H9 (cell line): ENCODE data around the gene UST. TPM values are rescaled to one million over a fixed set of nuclear protein-coding genes. Genes with fewer than 3 reads are reported as not detected.

Experiments used
- DNase-seq: peaks from one replicate; pipeline ENCODE4 v3.0.0-alpha.2; 2017
- H2AFZ ChIP-seq: one replicate; pipeline ENCODE4 v1.6.1; 2013; ENCODE audit warnings: mild to moderate bottlenecking, low read length, control low read depth, moderate library complexity
- H2AK5ac ChIP-seq: 2 replicates; pipeline ENCODE4 v1.6.1; 2013; ENCODE audit warnings: low read length, control low read depth, mixed read lengths; ENCODE audit not compliant: insufficient read length
- H2BK120ac ChIP-seq: one replicate; pipeline ENCODE4 v1.6.1; 2013; ENCODE audit warnings: low read depth, mild to moderate bottlenecking, low read length, control low read depth, inconsistent platforms; ENCODE audit not compliant: poor library complexity, severe bottlenecking
- H2BK12ac ChIP-seq: 2 replicates; pipeline ENCODE4 v1.6.1; 2013; ENCODE audit warnings: low read length, control low read depth, mixed read lengths, low read depth; ENCODE audit not compliant: insufficient read length
- H2BK15ac ChIP-seq: 2 replicates; pipeline ENCODE4 v1.6.1; 2013; ENCODE audit warnings: low read depth, low read length, control low read depth
- H2BK20ac ChIP-seq: one replicate; pipeline ENCODE4 v1.6.1; 2013; ENCODE audit warnings: low read depth, mild to moderate bottlenecking, low read length, control low read depth, inconsistent platforms; ENCODE audit not compliant: poor library complexity, severe bottlenecking
- H2BK5ac ChIP-seq: 2 replicates; pipeline ENCODE4 v1.6.1; 2013; ENCODE audit warnings: low read length, control low read depth, mixed read lengths; ENCODE audit not compliant: insufficient read length
- H3K14ac ChIP-seq: 2 replicates; pipeline ENCODE4 v1.6.1; 2013; ENCODE audit warnings: low read length, control low read depth; ENCODE audit not compliant: insufficient read depth
- H3K18ac ChIP-seq: 2 replicates; pipeline ENCODE4 v1.6.1; 2013; ENCODE audit warnings: low read depth, mild to moderate bottlenecking, mixed read lengths, low read length, control low read depth; ENCODE audit not compliant: insufficient read length
- H3K23ac ChIP-seq: 2 replicates; pipeline ENCODE4 v1.6.1; 2013; ENCODE audit warnings: low read length, control low read depth, mixed read lengths, low read depth; ENCODE audit not compliant: insufficient read length
- H3K23me2 ChIP-seq: 2 replicates; pipeline ENCODE4 v1.6.1; 2013; ENCODE audit warnings: low read depth, mild to moderate bottlenecking, mixed read lengths, low read length, control low read depth; ENCODE audit not compliant: insufficient read length, poor library complexity, severe bottlenecking
- H3K27ac ChIP-seq: 2 replicates; pipeline ENCODE4 v1.5.1; 2013; ENCODE audit warnings: low read length, control low read depth, mixed read lengths, low read depth; ENCODE audit not compliant: insufficient read length
- H3K27me3 ChIP-seq: 2 replicates; pipeline ENCODE4 v1.6.1; 2013; ENCODE audit warnings: low read length, control low read depth, inconsistent platforms; ENCODE audit not compliant: insufficient read depth
- H3K4ac ChIP-seq: 2 replicates; pipeline ENCODE4 v1.6.1; 2013; ENCODE audit warnings: low read depth, mild to moderate bottlenecking, control low read depth, inconsistent platforms, low read length, moderate library complexity
- H3K4me1 ChIP-seq: 2 replicates; pipeline ENCODE4 v1.6.1; 2013; ENCODE audit warnings: low read length, control low read depth, inconsistent platforms; ENCODE audit not compliant: insufficient read depth
- H3K4me2 ChIP-seq: 2 replicates; pipeline ENCODE4 v1.6.1; 2013; ENCODE audit warnings: low read length, control low read depth, mixed read lengths; ENCODE audit not compliant: insufficient read length, insufficient read depth
- H3K56ac ChIP-seq: 2 replicates; pipeline ENCODE4 v1.6.1; 2013; ENCODE audit warnings: low read depth, mild to moderate bottlenecking, mixed read lengths, low read length, control low read depth; ENCODE audit not compliant: insufficient read length
- H3K79me1 ChIP-seq: 2 replicates; pipeline ENCODE4 v1.6.1; 2013; ENCODE audit warnings: low read depth, mild to moderate bottlenecking, moderate library complexity, low read length, control low read depth, inconsistent platforms; ENCODE audit not compliant: insufficient read depth, poor library complexity, severe bottlenecking
- H3K79me2 ChIP-seq: 2 replicates; pipeline ENCODE4 v1.6.1; 2013; ENCODE audit warnings: low read length, control low read depth, inconsistent platforms; ENCODE audit not compliant: insufficient read depth
- H3K9ac ChIP-seq: 2 replicates; pipeline ENCODE4 v1.6.1; 2013; ENCODE audit warnings: low read length, control low read depth, mixed read lengths; ENCODE audit not compliant: insufficient read length; ENCODE audit errors: extremely low read depth
- H3K9me3 ChIP-seq: one replicate; pipeline ENCODE4 v1.6.1; 2013; ENCODE audit warnings: low read depth, low read length, inconsistent platforms; ENCODE audit not compliant: control insufficient read depth
- H3T11ph ChIP-seq: one replicate; pipeline ENCODE4 v1.6.1; 2013; ENCODE audit warnings: mild to moderate bottlenecking, low read length, control low read depth, inconsistent platforms
- H4K20me1 ChIP-seq: one replicate; pipeline ENCODE4 v1.6.1; 2013; ENCODE audit not compliant: control insufficient read depth, insufficient read length, insufficient read depth
- H4K5ac ChIP-seq: 2 replicates; pipeline ENCODE4 v1.6.1; 2013; ENCODE audit warnings: low read depth, mild to moderate bottlenecking, mixed read lengths, low read length, control low read depth; ENCODE audit not compliant: insufficient read length
- H4K8ac ChIP-seq: replicated peaks from 2 replicates; pipeline ENCODE4 v1.6.1; 2013; ENCODE audit warnings: low read length, control low read depth, mixed read lengths, low read depth; ENCODE audit not compliant: insufficient read length
- H4K91ac ChIP-seq: 2 replicates; pipeline ENCODE4 v1.6.1; 2013; ENCODE audit warnings: low read depth, mild to moderate bottlenecking, moderate library complexity, mixed read lengths, low read length, control low read depth; ENCODE audit not compliant: insufficient read length
- H3K27ac Mint-ChIP-seq, 3 experiments: 2 replicates in 2 of 3; 3 replicates in 1 of 3; pipeline ENCODE4 v1.8.0; 2020 to 2021; ENCODE audit warnings: mixed read lengths in 3 of 3, mild to moderate bottlenecking in 1 of 3, moderate library complexity in 1 of 3
- H3K27me3 Mint-ChIP-seq: 2 replicates; pipeline ENCODE4 v1.8.0; 2021; ENCODE audit warnings: low read depth, mild to moderate bottlenecking, moderate library complexity, mixed read lengths
- H3K36me3 Mint-ChIP-seq, 3 experiments: 2 replicates in 2 of 3; 3 replicates in 1 of 3; pipeline ENCODE4 v1.8.0; 2020 to 2021; ENCODE audit warnings: low read depth in 3 of 3, mixed read lengths in 3 of 3; ENCODE audit not compliant: insufficient read depth in 1 of 3
- H3K4me1 Mint-ChIP-seq, 2 experiments: 2 replicates each; pipeline ENCODE4 v1.8.0; 2020; ENCODE audit warnings: mixed read lengths in 2 of 2
- H3K4me3 Mint-ChIP-seq, 2 experiments: 2 replicates in 1 of 2; 3 replicates in 1 of 2; pipeline ENCODE4 v1.8.0; 2020 to 2021; ENCODE audit warnings: mild to moderate bottlenecking in 2 of 2, mixed read lengths in 2 of 2, moderate library complexity in 1 of 2
- H3K9me3 Mint-ChIP-seq, 2 experiments: 2 replicates in 1 of 2; 3 replicates in 1 of 2; pipeline ENCODE4 v1.8.0; 2020; ENCODE audit warnings: mild to moderate bottlenecking in 2 of 2, mixed read lengths in 2 of 2, moderate library complexity in 1 of 2
- CTCF ChIP-seq: fragments of 200-600 bp; sonication (generic); conservative IDR thresholded peaks from 3 replicates; pipeline ENCODE4 v1.8.0; 2021; ENCODE audit warnings: antibody characterized with exemption, mild to moderate bottlenecking
- WGBS: extraction: QIAGEN DNeasy Blood & Tissue Kit; methylation state at CpG from one replicate; pipeline ENCODE4 v1.1.7; 2013; ENCODE audit warnings: missing lambda C conversion rate, low lambda C conversion rate, mixed read lengths; ENCODE audit not compliant: insufficient read length; ENCODE audit errors: extremely low coverage; 5-methylcytosine and 5-hydroxymethylcytosine counted together
- total RNA-seq: library from RNA; stranded (reverse); gene quantifications from 2 replicates; pipeline ENCODE4 v1.2.1, GENCODE V29; 2021

The UST gene
- total RNA-seq, 1 experiment from 2014 or later, result 14.4 TPM

- H3K9me3 ChIP-seq, result no peaks in the 10 kb centered on the region
- no peak overlapping the region for H3K27ac ChIP-seq
- H3T11ph ChIP-seq, result no peak overlapping the region
- no CpG with 5 or more reads among the region's 2 CpGs for WGBS
- H3K56ac ChIP-seq, result no peak overlapping the region
- no peaks in the 10 kb centered on the region; the same call in 1 of the 2 replicates for H3K4me1 ChIP-seq
- H4K5ac ChIP-seq, result no peak overlapping the region
- Mint-ChIP-seq H3K9me3 (peaks cover 0 to 2% of the 10 kb centered on the region in 2 experiments; a peak in 2 of 5 replicates), H3K4me3 (no peak overlapping the region), H3K27ac (no peak overlapping the region), H3K4me1 (peaks cover 22 to 29% of the 10 kb centered on the region in 2 experiments), H3K36me3 (peaks cover 5 to 15% (median 12%) of the 10 kb centered on the region in 3 experiments; a peak in 6 of 7 replicates), H3K27me3 (no peaks in the 10 kb centered on the region)
- no peak overlapping the region for H3K23ac ChIP-seq
- no peak overlapping the region for H4K8ac ChIP-seq
- H2BK15ac ChIP-seq, result no peak overlapping the region
- peaks cover 7% of the 10 kb centered on the region for H3K79me1 ChIP-seq
- no peaks in the 10 kb centered on the region for H4K20me1 ChIP-seq
- H3K23me2 ChIP-seq, result no peaks in the 10 kb centered on the region
- H2BK12ac ChIP-seq, result no peak overlapping the region
- no peak overlapping the region for H4K91ac ChIP-seq
- H3K79me2 ChIP-seq, result peaks cover 21% of the 10 kb centered on the region; the same call in 1 of the 2 replicates
- no peaks in the 10 kb centered on the region for H3K27me3 ChIP-seq
- no peak overlapping the region for H2BK5ac ChIP-seq
- no peak overlapping the region for H2BK20ac ChIP-seq
- H2BK120ac ChIP-seq, result no peak overlapping the region
- DNase-seq, result no peak
- no peak overlapping the region for H3K4me2 ChIP-seq
- no peak for TF ChIP-seq CTCF
- H3K18ac ChIP-seq, result no peak overlapping the region
- H3K9ac ChIP-seq, result no peak overlapping the region
- no peak overlapping the region for H2AK5ac ChIP-seq
- H3K4ac ChIP-seq, result no peak overlapping the region
- H2AFZ ChIP-seq, result no peak overlapping the region
- no peak overlapping the region for H3K14ac ChIP-seq
These were observed 78.7 kb downstream of the UST start for GRCh38 chr6:148825492-148825891.
